HG02884 (cell line): ENCODE data around the gene ZMIZ1.
A peak's percentile ranks its signal among the peaks of the same experiment; 100 is the strongest.

Experiments
- ATAC-seq: cut with Tn5 transposase; IDR thresholded peaks from one replicate; pipeline ENCODE4 v1.9.1; 2021; ENCODE audit warnings: mild to moderate bottlenecking, moderate library complexity; ENCODE audit not compliant: unreplicated experiment

ZMIZ1 gene

DNA sequence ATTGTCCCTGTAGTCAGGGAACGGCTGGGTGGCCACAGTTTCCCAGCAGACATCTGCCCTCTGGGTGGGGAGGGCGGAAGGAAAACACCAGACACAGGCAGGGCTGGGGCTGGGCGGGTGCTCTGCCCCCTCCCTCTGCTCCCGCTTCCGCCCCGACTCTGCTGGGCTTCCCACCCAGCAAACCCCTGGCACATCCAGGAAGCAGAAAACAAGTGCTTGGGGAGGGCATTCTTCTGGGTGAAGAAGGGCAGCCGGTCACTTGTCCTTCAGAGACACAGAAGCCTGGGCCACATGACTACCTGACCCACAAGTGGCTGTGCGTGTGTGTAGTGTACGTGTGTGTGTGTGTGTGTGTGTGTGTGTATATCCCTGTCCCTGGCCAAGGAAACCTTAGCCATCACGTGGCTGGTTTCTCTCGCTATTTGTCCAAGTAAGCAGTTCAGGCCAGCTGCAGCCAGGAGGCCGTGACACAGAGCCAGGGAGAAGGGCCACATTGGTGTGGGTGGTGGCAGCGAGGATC lies 77.9 kb downstream of the ZMIZ1 start:
- ATAC-seq = no peak

- ATAC-seq = no peak
These were observed 78.5 kb downstream of the ZMIZ1 start for GRCh38 chr10:79147306-79147705.

- ATAC-seq = no peak
These were observed 79.2 kb downstream of the ZMIZ1 start for GRCh38 chr10:79147796-79148451.

DNA sequence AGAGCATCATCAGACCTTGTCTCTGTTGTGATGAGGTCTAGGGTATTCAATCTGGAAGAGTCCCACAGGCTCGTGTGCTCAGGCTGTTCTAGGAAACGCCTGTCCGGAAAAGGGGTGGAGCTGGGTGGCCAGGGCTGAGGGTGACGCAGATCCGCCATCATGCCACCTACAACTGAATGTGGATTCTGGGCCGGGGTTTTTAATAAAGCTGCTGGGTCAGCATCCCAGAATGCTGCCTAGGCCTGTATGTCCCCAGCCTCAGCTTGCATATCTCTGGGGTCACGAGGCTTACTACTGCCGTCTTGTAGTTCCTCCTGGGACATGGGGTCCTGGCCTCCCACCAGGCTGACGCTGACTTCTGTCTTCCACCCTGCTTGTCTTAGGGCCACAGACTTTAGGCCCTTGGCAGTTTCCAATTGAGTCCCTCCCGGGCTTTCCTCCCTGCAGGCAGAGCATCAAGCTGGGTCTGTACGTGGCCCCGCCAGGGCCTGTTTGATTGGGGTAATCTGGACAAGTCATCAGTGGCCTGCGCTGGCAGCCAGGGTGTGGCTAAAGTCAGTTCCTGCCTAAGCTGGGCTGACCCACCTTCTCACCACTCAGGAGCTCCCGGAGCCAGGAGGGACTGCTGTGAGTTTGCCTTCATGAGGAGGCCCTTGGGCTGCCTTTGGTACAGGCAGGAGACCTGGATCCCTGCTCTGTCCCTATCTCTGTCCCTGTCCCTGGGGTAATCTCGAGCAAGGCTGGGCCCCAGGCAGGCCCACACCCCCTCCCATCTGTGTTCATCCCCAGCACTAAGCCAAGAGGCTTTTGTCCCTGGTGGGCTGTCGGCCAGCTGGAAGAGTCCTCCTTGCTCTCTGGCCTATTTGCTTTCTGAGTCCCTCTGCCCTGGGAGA lies 79.9 kb downstream of the ZMIZ1 start:
- ATAC-seq = no peak

DNA sequence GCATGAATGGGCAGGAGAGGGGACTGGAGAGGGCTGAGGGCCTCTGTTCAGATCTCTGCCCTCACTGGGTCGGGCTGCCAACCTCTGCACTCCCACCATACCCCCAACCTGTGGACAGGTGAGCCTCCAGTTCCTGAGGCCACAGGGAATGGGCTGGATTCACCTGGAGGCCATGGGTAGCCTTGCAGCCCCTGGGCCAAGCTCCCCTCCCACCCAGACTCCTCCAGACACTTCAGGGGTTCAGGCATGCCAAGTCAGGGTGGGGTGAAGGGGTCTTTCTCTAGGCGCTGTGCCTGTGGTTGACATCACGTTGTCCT lies 80.5 kb downstream of the ZMIZ1 start:
- ATAC-seq = no peak

DNA sequence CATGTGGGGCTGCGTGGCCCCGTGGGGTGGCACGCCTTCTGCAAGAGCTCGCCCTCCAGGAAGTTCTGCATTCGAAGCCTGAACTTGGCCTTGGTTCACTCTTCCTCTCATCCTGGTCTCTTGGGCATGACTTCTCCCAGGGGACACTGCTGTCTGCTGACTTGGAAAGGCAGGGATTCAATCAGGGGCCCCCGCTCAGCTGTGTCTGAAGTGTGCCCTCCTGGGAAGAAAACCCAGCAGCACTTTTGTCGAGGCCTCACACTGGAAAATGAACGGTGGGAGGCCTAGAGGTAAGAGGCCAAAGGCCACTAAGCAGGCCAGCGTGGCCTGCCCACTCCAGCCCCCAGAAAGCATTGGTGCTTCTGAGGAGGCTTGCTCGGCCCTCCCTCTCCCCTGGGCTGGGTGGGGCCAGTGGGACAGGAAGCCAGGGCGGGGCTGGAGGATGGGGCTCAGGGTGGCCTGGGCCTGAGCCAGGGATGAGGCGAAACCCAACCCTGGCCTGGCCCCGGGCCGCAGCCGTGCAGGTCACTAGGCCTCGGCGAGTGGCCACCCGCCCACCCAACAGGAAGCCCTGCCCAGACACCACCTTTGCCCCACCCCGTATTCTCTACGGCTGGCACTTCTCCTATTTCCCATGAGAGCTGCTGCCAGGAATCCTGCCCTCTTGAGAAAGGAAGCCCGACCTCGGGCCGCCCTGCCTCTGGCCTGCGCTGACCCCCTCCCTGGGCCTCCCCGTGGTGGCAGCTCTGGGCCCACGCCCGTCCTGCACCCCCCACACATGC lies 81.1 kb downstream of the ZMIZ1 start:
- peak; percentile 75 for ATAC-seq

GRCh38 chr10:79150444-79150754 lies 81.6 kb downstream of the ZMIZ1 start:
- ATAC-seq = no peak

- ATAC-seq = no peak
These were observed 83.7 kb downstream of the ZMIZ1 start for GRCh38 chr10:79152423-79152817.

- no peak for ATAC-seq
These were observed 85.0 kb downstream of the ZMIZ1 start for GRCh38 chr10:79153745-79154144.

DNA sequence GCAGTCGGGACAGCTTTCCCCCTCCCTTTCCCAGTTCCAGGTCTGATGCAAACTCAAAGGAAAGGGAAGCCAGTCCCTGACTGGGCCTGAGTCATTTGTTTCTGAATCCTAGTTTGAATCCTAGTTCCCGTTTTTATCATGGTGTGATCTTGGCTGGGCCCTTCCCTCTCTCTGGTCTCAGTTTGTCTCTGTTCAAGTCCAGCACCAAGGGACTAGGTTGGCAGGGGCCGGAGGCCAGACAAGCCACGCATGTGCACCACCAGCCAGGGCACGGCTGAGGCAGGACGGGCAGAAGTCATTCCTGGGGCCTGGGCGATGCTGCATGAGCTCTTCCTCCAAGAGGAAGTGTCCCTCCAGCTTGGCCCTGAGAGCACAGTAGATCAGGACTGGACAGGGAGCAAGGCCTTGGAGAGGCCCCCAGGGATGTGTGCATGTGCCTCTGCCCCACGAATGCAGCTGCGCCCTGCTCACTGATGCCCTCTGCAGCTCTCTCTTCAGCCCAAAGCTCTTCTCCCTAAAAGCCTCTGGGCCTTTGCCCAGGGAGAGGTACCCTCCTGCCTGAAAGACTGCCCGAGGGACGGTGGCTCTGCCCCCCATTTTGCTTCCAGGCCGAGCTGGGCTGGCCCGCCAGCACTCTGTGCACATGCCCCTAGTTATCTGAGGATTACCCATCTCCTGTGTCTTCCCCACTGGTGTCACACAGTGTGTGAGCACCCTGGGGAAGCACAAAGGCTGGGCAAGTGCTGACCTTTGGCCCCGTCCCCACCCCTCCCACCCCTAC lies 86.7 kb downstream of the ZMIZ1 start:
- ATAC-seq = no peak

DNA sequence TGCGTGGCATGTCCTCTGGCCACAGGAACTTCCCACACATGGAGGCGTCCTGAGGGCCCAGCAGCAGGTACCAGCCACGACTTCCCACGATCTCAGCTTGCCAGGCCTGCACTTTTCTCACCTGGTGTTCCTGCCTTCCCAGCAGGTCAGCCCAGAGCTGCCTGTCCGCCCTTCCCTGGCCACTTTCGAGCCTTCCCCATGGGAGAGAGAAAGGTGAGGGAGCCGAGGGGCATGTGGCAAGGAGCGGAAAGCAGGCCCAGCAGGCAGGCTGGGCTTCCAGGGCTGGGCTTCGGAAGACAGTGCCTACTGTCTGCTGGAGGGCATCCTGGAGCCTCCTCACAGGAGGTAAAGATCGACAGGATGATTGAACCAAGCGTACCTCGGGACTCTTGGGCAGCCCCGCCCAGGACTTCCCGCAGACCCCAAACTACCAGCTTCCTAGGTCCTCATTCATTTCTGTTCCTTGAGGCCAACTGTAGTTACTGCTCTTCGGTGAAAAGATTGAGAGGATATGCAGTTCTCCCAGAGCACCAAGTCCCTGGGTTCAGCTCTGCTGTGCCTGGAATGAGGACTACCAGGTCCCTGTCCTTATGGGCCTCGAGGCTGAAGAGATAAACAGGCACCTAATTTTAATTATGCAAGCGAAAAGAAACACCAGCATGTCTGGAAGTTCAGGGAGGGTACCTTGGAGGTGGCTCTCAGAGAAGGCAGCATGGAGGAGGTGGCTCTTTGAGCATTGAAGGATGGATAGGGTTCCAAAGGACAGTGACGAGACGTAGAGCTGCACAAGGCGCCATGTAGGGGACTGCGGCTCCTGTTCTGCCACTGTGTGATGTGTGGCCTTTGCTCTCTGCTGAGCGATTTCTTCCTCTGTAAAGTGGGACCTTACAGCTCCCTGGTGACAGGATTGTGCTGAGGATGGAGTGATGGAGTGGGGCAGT lies 87.8 kb downstream of the ZMIZ1 start:
- ATAC-seq = no peak

DNA sequence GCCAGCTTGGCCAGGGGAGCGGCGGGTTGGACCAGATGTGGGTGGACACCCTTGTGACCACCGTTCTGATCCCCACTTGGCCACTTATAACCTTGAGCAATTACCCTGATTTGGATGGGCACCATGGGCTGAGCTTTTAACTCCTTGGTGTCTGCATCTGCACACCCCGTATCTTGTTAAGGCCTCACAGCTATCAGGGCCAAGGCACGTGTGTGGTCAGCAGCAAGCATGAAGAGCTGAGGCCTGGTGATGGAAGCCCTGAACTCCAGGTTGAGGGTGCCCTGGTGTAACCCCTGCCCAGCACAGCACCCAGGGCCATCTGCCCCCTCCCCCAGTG lies 89.2 kb downstream of the ZMIZ1 start:
- no peak for ATAC-seq

- ATAC-seq = no peak
These were observed 89.8 kb downstream of the ZMIZ1 start for GRCh38 chr10:79158402-79159097.

- no peak for ATAC-seq
These were observed 90.4 kb downstream of the ZMIZ1 start for GRCh38 chr10:79159141-79159651.

- ATAC-seq = no peak
These were observed 91.0 kb downstream of the ZMIZ1 start for GRCh38 chr10:79159785-79160184.

DNA sequence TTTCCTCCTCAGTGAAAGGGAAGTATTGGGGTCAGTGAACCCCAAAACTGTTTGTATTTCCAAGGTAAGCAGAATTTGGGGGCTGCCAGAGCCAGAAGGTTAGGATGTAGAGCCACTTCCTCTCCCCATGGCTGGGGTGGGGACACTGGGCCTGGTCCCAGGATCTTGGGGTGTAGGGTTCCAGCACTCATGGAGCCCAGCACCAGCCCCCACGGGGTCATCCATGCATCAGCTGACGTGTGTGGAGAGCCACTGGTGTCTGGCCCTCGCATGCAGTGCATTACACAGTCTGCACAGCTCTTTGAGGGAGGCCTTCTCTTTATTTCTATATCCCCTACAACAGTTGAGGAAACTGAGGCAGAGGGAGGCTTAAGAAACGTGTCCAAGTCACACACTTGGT lies 91.4 kb downstream of the ZMIZ1 start:
- ATAC-seq = no peak

GRCh38 chr10:79161557-79161956 lies 92.8 kb downstream of the ZMIZ1 start:
- ATAC-seq = no peak

GRCh38 chr10:79162022-79162421 lies 93.3 kb downstream of the ZMIZ1 start:
- ATAC-seq = no peak
